Endothelial cell (in vitro differentiated cells): ENCODE measurements around the gene SF3B6. TPM values are rescaled to one million over a fixed set of nuclear protein-coding genes. Genes with fewer than 3 reads are reported as not detected.
"Not testable (repeated sequence)": the region's sequence is repeated elsewhere in the genome, so short reads cannot be mapped to it uniquely, and the experiment has no call there.

ENCODE experiments used
- DNase-seq: peaks from one replicate; pipeline ENCODE4 v3.0.0; 2021; ENCODE audit warnings: low spot score
- H3K27ac Mint-ChIP-seq: one replicate; pipeline ENCODE4 v1.8.0; 2021; ENCODE audit warnings: mixed read lengths, inconsistent platforms; ENCODE audit not compliant: unreplicated experiment
- H3K27me3 Mint-ChIP-seq: one replicate; pipeline ENCODE4 v1.8.0; 2021; ENCODE audit warnings: mild to moderate bottlenecking, moderate library complexity, mixed read lengths, inconsistent platforms; ENCODE audit not compliant: unreplicated experiment
- H3K36me3 Mint-ChIP-seq: one replicate; pipeline ENCODE4 v1.8.0; 2021; ENCODE audit warnings: mild to moderate bottlenecking, low read depth, mixed read lengths, inconsistent platforms; ENCODE audit not compliant: unreplicated experiment
- H3K4me1 Mint-ChIP-seq: one replicate; pipeline ENCODE4 v1.8.0; 2021; ENCODE audit warnings: mild to moderate bottlenecking, mixed read lengths, inconsistent platforms; ENCODE audit not compliant: unreplicated experiment
- H3K4me3 Mint-ChIP-seq: one replicate; pipeline ENCODE4 v1.8.0; 2021; ENCODE audit warnings: mild to moderate bottlenecking, mixed read lengths, inconsistent platforms; ENCODE audit not compliant: unreplicated experiment
- H3K9me3 Mint-ChIP-seq: one replicate; pipeline ENCODE4 v1.8.0; 2021; ENCODE audit warnings: mixed read lengths, inconsistent platforms; ENCODE audit not compliant: unreplicated experiment
- CTCF ChIP-seq: fragments of 200-600 bp; sonication (generic); IDR thresholded peaks from one replicate; pipeline ENCODE4 v1.5.0; 2021; ENCODE audit warnings: antibody characterized with exemption; ENCODE audit not compliant: unreplicated experiment
- total RNA-seq: library from RNA; stranded (reverse); fragmentation: NEBNext Ultra II Directional; extraction: Animal tissue kit (Norgen Biotek cat#: 25700); gene quantifications from one replicate; pipeline ENCODE4 v1.2.1, GENCODE V29; 2021; ENCODE audit not compliant: unreplicated experiment

Gene SF3B6
- total RNA-seq, 1 donor from 2014 or later = 67.5 TPM

- DNase-seq = no peak
- Mint-ChIP-seq H3K4me1 (no peaks in the 10 kb centered on the region), H3K27ac (no peak overlapping the region), H3K4me3 (no peak overlapping the region), H3K9me3 (no peaks in the 10 kb centered on the region), H3K36me3 (no peaks in the 10 kb centered on the region), H3K27me3 (no peaks in the 10 kb centered on the region)
- no peak for TF ChIP-seq CTCF
Observed at GRCh38 chr2:24110660-24111303, 34.7 kb upstream of the SF3B6 start.

- not testable (repeated sequence) for DNase-seq, H3K36me3 Mint-ChIP-seq, H3K4me3 Mint-ChIP-seq, H3K4me1 Mint-ChIP-seq, H3K27ac Mint-ChIP-seq, H3K27me3 Mint-ChIP-seq, H3K9me3 Mint-ChIP-seq
Observed at GRCh38 chr2:24109431-24109830, 33.3 kb upstream of the SF3B6 start.

GRCh38 chr2:24107336-24107735 is 31.2 kb upstream of the SF3B6 start:
- no peak for DNase-seq
- no peaks in the 10 kb centered on the region for H3K9me3 Mint-ChIP-seq
- peaks cover 3% of the 10 kb centered on the region for H3K27me3 Mint-ChIP-seq
- TF ChIP-seq CTCF = no peak
- H3K36me3 Mint-ChIP-seq = peaks cover 4% of the 10 kb centered on the region
- H3K27ac Mint-ChIP-seq = no peak overlapping the region
- no peak overlapping the region for H3K4me3 Mint-ChIP-seq
- no peaks in the 10 kb centered on the region for H3K4me1 Mint-ChIP-seq

GRCh38 chr2:24106786-24107185 is 30.7 kb upstream of the SF3B6 start:
- no peaks in the 10 kb centered on the region for H3K4me1 Mint-ChIP-seq
- peaks cover 3% of the 10 kb centered on the region for H3K27me3 Mint-ChIP-seq
- TF ChIP-seq CTCF = no peak
- H3K9me3 Mint-ChIP-seq = no peaks in the 10 kb centered on the region
- peaks cover 4% of the 10 kb centered on the region for H3K36me3 Mint-ChIP-seq
- DNase-seq = no peak
- no peak overlapping the region for H3K4me3 Mint-ChIP-seq
- H3K27ac Mint-ChIP-seq = no peak overlapping the region

GRCh38 chr2:24105816-24106215 is 29.7 kb upstream of the SF3B6 start:
- peaks cover 3% of the 10 kb centered on the region for H3K27me3 Mint-ChIP-seq
- H3K36me3 Mint-ChIP-seq = peaks cover 4% of the 10 kb centered on the region

More at GRCh38 chr2:24105816-24106215, 29.7 kb upstream of the SF3B6 start:
- no peaks in the 10 kb centered on the region for H3K9me3 Mint-ChIP-seq
- no peak for TF ChIP-seq CTCF
- H3K27ac Mint-ChIP-seq = no peak overlapping the region
- H3K4me3 Mint-ChIP-seq = no peak overlapping the region
- H3K4me1 Mint-ChIP-seq = no peaks in the 10 kb centered on the region
- no peak for DNase-seq
